Measurements from ENCODE around the gene EMC7.
"Not testable (repeated sequence)": the region's sequence is repeated elsewhere in the genome, so short reads cannot be mapped to it uniquely, and the experiment has no call there.

Gene EMC7

DNA sequence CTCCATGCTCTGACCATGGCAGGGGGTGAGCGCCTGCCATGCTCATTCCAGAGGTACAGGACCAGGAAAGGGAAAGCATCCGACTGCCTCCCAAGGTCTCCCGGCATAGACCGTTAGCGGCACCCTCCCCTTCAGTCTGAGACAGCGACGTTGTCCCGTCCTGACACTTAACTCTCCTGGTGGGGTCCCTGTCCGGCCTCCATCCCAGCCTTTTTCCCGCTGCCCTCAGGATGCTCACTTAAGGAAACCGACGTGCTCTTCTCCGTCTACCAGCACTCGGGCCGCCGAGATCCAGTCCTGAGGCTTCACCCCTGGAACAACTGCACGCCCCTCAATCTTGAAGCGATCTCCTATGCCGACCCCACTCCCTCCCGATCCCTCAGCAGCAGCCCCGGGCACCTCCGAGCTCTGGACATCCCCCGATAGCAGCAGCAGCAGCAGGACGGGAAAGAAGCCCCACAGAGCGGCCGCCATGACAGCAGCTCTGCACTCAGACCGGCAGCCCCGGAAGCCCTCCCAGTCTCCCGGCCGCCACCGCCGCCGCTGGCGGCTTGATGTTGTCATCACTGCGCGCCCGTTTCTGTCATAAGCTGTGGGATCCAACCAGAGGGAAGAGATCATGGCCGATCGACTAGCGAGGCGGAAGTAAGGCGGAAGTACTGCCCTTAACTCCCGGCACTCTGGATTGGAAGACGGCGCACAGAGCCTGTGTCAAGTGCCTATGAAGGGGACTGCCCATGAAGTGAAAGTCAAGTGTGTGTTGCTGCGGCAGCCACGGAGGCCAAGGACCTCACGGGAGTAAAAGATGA is at the start of gene EMC7, which contains the start of gene PGBD4:
Gene EMC7 (minus strand): TSS at position 497 of the 809 bp plus-strand sequence. CDS start 23 bp downstream, at position 474.
Gene PGBD4 (plus strand): TSS at position 718 of the 809 bp plus-strand sequence. CDS start 449 bp downstream, outside the sequence.
- DNase-seq (ENCODE audit: low read depth in 2 of 2), result peak; percentile 97 to 98

DNA sequence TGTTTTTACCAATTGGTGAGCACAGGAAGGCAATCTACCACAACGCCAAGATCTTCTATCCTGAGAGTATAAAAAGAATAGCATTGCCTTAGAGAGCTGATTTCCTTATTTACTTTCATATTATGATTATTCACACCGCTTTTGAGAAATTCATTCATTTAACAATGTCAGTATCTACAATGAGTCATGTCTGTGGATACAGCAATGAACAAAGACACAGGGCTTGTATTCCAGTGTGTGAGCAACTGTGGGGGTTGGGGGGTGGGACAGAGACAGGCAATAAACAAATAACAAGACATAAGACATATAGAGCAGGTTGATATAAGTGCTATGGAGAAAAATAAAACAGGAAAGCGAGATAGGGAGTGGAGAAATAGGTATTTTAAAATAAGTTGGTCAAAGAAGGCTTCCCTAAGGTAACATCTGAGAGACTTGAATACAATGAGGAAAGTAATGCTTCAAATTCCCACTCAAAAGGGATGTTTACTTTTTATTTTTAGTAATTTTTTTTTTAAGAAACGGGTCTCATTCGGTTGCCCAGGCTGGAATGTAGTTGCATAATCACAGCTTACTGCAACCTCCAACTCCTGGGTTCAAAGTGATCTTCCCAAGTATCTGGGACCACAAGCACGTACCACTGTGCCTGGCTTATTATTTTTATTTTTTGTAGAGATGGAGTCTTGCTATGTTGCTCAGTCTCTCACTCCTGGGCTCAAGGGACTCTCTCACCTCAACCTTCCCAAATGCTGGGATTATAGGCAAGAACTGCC is 45.9 kb upstream of the EMC7 start:
- DNase-seq (ENCODE audit: low read depth in 2 of 2), result no peak

DNA sequence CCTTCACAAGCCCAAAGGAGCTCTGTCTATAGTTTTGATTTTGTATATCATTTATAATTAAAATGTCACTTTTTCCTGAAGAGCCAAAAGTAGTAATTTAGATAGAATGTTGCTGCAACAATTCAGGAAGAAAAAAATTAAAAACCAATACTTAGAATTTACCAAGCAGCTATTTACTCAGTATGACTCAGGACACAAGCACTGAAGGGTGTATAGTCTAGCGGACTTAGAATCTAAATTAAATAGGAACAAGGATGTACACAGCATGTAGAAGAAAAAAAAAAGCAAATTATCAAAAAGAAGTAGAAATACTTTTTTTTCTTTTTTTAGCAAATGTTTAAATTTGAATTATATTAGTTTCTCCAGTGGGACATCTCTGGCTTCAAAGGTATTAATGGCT is 31.8 kb upstream of the EMC7 start:
- no peak for DNase-seq (ENCODE audit: low read depth in 2 of 2)

DNA sequence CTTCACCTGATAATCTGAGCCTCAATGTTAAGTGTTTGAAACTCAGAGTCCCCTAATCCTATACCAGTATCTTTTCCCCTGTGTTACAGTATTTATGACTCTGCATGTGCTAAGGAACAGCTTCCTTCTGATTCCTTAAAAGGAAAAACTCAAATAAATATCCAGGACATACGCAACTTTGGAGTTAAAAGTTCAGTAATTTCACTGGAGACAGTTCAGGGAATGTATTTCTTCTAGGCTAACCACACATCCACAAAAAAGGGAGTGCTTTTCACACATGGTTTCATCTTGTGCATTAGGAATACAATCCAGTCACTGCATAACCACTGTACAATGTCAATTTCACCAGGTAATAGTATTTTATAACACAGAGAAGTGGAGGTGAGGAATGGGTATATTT is 31.2 kb upstream of the EMC7 start:
- no peak for DNase-seq (ENCODE audit: low read depth in 2 of 2)

DNA sequence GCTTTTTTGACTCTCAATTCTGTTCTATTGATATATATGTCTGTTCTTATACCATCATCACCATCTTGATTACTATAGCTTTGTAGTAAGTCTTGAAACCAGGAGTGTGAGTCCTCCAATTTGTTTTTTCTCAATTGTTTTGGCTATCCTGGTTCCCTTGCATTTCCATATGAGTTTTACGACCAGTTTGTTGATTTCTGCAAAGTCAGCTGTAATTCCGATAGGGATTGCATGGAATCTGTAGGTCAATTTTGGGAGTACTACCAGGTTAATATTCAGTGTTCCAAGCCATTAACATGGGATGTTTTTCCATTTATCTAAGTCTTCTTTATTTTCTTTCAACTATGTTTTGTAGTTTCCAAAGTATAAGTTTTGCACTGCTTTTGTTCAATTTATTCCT is 27.2 kb upstream of the EMC7 start:
- no peak for DNase-seq (ENCODE audit: low read depth in 2 of 2)

DNA sequence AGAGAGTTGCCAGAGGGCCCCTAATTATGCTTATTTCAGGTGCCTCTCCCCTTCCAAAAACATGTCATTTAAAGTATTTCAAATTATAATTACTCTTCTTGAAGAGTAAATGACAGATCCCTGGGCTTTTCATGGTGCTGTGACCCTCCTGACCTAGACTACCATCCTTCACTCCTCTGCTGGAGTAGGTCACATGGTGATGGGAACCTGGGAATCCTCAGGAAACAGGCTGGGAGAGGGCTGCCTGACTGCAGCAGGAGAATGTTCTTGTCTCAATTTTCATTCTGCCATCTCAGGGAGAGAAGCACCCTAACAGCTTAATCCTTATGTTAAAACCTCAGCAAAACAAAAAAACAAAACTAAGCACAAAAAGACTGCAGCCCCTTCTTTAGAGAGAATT is 24.9 kb upstream of the EMC7 start:
- no peak for DNase-seq (ENCODE audit: low read depth in 2 of 2)

DNA sequence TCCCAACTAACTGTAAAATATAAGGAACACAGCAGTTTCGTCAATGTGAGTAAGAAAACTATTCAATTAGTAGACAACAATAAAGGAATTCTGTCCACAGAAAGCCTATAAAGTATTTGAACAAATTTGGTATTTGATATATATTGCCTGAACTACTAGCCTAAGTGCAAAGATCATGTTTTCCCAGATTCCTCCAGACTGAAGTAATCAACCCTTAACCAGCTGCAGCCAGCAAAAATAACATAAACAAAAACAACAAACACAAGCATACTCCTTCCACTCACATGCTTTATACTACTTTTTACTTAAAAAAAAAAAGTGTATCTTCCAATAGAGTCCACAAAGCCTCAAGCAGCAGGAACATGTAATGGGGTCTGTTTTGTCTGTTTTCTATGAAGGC is 24.3 kb upstream of the EMC7 start:
- DNase-seq (ENCODE audit: low read depth in 2 of 2), result no peak

DNA sequence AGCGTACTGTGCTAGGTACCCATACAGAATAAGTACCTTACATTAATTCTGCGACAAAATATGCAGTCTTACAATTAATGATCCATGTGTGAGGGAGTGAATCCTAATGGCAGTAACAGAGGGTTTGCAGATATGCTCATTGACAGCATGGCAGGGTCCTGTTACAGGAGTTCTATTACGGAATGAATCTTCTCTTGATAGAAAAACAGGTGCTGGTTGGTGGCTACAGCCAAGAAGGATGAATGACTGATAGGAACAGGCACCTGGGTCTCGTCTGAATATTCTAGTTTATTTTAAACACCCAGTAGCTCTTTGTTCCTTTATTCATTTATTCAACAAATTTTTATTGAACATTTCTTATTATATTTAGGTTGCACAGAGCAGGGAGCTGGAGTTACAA is 23.0 kb upstream of the EMC7 start:
- DNase-seq (ENCODE audit: low read depth in 2 of 2), result no peak

DNA sequence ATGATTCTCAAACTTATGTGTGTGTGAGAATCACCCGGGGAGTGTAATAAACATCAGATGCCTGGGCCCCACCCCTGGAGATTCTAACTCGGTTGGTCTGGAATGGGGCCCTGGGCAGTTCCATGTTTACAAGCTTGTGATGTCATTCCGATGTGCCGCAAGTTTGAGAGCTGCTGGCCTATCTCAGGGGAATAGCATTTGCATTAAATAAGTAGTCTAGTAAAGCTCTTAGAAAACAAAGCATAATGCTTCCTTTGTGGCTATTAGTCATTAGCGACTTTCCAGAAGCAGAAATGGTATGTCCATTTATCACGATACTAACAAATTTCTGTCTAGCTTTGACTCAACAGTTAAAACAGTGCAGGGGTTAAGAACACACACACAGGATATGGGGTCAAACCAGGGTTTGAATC is 21.1 kb upstream of the EMC7 start:
- DNase-seq (ENCODE audit: low read depth in 2 of 2), result peak; percentile 19 to 21

DNA sequence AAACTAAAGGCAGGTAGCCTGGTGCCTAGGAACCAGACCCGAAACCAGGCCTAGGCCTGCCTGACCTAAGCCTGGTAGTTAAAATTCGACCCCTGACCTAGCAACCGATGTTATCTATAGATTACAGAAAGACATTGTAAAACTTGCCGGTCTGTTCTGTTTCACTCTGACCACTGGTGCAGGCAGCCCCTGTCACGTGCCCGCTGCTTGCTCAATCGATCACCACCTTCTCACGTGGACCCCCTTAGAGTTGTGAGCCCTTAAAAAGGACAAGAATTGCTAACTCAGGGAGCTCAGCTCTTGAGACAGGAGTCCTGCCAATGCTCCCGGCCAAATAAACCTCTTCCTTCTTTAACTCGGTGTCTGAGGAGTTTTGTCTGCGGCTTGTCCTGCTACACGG is 20.1 kb upstream of the EMC7 start:
- DNase-seq (ENCODE audit: low read depth in 2 of 2), result not testable (repeated sequence)

DNA sequence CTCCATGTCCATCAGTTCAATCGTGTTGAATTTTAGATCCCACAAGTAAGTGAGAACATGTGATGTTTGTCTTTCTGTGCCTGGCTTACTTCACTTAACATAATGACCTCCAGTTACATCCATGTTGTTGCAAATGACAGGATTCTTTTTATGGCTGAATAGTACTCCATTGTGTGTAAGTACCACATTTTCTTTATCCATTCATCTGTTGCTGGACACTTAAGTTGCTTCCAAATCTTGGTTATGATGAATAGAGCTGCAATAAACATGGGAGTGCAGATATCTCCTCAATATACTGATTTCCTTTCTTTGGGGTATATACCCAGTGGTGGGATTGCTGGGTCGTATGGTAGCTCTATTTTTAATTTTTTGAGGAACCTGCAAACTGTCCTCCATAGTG is 18.8 kb upstream of the EMC7 start:
- not testable (repeated sequence) for DNase-seq (ENCODE audit: low read depth in 2 of 2)

DNA sequence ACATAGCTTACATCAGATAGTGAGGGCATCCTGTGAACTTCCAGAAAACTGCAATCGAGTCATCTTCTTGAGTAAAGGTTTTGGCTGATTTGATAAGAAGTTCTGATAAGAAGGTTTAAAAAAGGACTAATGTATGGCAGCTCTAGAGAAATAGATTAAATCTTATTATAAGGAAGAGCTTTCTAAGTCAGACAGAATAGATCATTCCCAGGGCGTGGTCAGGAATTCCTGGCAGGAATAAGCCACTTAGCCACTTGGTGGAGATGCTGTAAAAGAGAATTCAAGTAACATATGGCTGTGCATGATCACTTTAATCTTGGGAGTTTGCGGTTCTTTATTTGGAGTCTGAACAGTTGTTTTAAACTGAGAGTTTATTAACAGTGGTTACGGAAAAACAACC is 17.6 kb upstream of the EMC7 start:
- no peak for DNase-seq (ENCODE audit: low read depth in 2 of 2)

DNA sequence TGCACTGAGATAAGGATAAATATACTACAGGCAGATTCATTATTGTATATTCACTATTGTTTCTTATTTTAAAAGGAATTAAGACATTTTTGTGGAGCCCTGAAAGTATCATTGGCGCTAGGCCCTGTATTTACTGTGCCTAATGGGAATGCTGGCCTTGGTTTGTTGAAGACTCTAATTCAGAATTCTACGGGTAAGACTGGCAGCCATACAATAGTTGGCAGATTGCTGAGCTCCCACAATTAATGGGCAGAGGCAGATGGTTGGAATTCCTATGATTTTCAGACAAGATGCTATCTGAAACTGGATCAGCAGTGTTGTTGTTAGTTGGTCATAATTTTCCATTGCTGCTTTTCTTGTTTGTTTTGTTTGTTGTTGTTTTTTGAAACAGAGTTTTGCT is 15.0 kb upstream of the EMC7 start:
- DNase-seq (ENCODE audit: low read depth in 2 of 2), result no peak

DNA sequence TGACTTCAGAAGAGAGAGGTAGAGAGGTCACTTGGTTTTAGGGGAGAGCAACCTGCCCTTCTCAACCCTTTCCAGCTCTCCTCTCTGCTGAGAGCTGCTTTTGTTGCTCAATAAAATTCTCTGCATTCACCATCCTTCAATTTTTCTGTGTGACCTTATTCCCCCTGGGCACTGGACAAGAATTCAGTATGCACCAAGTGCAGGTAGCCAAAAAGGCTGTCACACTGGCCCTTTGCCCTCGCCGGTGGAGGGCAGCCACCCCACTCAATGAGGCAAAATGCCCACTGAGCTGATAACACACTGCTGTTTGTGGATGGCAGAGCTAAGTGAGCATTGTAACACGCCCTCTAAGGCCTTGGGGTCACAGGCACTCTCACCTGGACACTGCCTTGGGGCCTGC is 13.1 kb upstream of the EMC7 start:
- DNase-seq (ENCODE audit: low read depth in 2 of 2), result no peak

DNA sequence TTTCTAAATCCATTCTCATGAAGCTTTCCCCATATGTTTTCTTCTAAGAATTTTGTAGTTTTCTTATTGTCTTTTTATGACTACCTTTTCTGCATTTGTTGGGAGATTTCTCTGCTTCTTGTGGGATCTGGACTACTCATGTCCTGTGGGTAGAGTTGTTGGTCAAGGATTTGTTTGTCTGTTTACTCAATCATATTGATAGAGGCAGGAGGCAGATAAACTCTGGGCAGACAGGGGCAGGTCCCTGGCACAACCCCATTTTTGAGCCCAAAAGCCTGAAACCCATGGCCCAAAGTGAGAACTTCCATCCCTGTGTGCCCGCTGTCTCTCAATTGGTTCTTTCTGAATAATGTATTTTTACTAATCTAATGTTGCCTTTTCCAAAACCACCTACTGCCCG is 12.6 kb upstream of the EMC7 start:
- no peak for DNase-seq (ENCODE audit: low read depth in 2 of 2)

DNA sequence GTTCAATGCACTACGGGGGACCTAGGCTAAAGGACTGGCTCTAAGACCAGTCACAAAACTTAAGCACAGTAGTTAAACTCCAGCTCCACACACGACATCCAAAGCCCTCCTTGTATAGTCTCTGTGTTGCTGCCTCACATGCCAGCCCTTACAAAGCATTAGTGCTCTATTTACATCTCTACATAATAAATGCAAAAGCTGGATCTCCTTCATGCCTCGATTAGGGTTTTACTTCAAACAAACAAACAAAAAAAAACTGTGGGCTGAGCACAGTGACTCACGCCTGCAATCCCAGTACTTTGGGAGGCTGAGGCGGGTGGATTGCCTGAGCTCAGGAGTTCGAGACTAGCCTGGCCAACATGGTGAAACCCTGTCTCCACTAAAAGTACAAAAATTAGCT is 9.8 kb upstream of the EMC7 start:
- DNase-seq (ENCODE audit: low read depth in 2 of 2), result no peak

DNA sequence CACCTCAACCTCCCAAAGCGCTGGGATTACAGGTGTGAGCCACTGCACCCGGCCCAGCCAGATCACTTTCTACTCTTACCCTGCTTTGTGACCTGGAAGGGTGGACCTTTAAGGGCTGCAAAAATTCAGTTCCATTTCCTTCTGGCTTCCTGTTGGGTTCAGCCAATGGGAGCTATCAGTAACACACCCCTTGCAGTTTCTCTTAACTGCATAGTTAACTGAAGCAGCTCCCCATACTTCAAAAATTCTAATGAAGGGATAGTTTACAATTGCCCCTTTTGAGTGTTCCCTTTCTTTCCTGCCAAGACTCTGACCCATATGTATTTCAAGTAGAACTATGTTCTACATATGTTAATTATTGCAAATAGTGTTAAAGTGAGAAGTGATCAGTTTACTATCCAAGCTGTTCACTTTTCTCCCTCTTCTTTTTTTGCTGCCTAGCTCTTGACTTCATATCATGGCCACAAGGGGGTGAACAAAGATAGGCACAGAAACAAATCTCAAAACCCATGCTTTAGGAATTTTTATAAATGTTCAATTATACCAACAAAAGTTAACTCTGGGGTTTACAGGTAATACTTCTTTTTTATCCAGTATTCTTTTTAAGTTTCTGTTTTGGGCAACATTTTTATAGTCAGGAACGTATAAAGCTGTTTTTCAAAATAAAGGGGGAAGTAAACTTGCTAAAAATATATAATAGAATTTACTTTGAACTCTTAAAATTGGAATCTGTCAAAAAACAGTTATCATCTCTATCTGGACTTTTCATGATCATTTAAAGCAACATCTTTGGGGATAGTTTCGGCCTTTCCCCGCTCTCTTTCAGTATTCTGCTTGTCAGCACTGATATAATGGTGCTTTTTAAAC is 8.4 kb upstream of the EMC7 start:
- peak in 1 of 2 experiments; percentile 13 for DNase-seq (ENCODE audit: low read depth in 2 of 2)

DNA sequence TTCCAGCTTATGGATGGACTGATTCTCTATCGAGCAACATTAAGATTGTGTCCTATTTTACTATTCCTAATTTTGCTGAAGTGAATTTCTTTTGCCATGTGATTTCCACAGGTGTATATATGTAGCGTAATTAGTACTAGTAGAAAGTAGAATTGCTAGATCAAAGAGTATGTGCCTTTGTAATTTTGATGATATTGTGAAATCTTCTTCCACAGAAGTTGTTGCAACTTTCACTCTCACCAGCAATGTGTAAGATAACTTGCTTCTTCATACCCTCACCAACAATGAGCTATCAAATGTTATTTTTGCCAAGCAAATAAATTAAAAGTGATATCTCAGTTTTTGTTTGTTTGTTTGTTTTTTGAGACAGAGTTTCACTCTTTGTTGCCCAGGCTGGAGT is 5.7 kb upstream of the EMC7 start:
- no peak for DNase-seq (ENCODE audit: low read depth in 2 of 2)

DNA sequence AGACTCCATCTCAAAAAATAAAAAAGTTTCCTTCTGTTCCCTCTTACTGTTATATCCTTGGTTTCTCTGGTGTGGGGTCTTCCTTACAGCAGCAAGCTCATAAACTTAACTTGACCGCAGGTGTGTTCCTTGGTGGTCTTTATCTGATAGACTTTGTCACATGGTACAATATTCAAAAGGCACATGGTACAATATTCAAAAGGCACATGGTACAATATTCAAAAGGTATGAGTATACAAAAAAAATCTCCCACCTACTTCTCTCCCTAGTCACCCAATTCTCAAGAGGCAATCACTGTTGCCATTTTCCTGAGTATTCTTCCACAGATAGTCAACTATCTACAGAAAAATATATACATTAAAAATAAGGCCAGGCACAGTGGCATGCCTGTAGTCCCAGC is 4.8 kb upstream of the EMC7 start:
- DNase-seq (ENCODE audit: low read depth in 2 of 2), result no peak

DNA sequence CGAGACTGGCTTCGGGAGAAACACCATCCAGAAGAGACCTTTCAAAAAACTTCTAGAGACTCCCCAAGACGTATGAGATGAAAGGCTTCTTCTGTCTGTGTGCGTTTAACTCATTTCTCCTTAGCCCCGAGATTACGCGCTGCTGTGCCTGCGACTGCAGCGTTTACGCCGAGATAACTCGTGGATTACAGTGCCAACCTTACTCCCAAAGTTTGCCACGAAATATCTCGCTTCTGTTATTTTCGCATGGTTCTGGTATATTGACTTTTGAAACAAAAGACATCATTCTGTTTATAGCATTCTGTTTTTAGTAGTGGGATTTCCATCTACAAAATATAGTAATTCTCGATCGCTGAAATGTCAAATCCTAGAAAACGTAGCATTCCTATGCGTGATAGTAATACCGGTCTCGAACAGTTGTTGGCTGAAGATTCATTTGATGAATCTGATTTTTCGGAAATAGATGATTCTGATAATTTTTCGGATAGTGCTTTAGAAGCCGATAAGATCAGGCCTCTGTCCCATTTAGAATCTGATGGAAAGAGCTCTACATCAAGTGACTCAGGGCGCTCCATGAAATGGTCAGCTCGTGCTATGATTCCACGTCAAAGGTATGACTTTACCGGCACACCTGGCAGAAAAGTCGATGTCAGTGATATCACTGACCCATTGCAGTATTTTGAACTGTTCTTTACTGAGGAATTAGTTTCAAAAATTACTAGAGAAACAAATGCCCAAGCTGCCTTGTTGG is 688 bp upstream of the EMC7 start:
- DNase-seq (ENCODE audit: low read depth in 2 of 2), result no peak

DNA sequence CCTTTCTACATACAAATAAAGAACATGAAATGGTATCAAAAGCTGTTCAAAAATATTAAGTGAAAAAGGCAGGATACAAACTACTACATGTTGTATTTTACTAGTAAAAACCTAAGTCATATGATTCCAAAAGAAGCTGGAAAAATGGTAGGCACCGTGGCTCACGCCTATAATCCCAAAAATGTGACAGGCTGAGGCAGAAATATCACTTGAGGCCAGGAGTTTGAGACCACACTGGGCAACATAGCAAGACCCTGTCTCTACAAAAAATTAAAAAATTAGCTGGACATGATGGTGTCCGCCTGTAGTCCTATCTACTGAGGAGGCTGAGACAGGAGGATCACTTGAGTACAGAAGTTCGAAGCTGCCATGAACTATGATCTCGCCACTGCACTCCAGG is 1.7 kb downstream of the EMC7 start:
- DNase-seq (ENCODE audit: low read depth in 2 of 2), result no peak
